GM23338 (cell line): Measurements from ENCODE around the gene MICAL2. TPM values are rescaled to one million over a fixed set of nuclear protein-coding genes. Genes with fewer than 3 reads are reported as not detected.

Experiments used
- ATAC-seq: fragments of 200-7000 bp; cut with Tn5 transposase; 3 replicates; pipeline ENCODE4 v1.9.1; 2020
- DNase-seq: peaks from one replicate; pipeline ENCODE4 v3.0.0-alpha.2; 2015; ENCODE audit warnings: low spot score
- H2AFZ ChIP-seq: fragments of 200-600 bp; sonication (generic); 2 replicates; pipeline ENCODE4 v1.8.0; 2016; ENCODE audit warnings: antibody characterized with exemption, mild to moderate bottlenecking, moderate library complexity
- H3F3A ChIP-seq: fragments of 200-600 bp; sonication (generic); replicated peaks from 2 replicates; pipeline ENCODE4 v1.8.0; 2017; ENCODE audit warnings: antibody characterized with exemption, mixed run types, low read depth
- H3K27ac ChIP-seq: fragments of 200-600 bp; sonication (generic); 2 replicates; pipeline ENCODE4 v1.6.1; 2016; ENCODE audit warnings: low read depth
- H3K27me3 ChIP-seq: fragments of 200-600 bp; sonication (generic); 2 replicates; pipeline ENCODE4 v1.8.0; 2016; ENCODE audit warnings: mild to moderate bottlenecking, mixed run types, moderate library complexity; ENCODE audit not compliant: insufficient read depth
- H3K36me3 ChIP-seq: fragments of 200-600 bp; sonication (generic); 2 replicates; pipeline ENCODE4 v1.8.0; 2016; ENCODE audit warnings: mild to moderate bottlenecking; ENCODE audit not compliant: insufficient read depth
- H3K4me1 ChIP-seq: fragments of 200-600 bp; sonication (generic); 2 replicates; pipeline ENCODE4 v1.8.0; 2016; ENCODE audit warnings: mild to moderate bottlenecking, moderate library complexity; ENCODE audit not compliant: insufficient read depth
- H3K4me2 ChIP-seq: fragments of 200-600 bp; sonication (generic); 2 replicates; pipeline ENCODE4 v1.7.1; 2017; ENCODE audit warnings: mixed run types
- H3K4me3 ChIP-seq: fragments of 200-600 bp; sonication (generic); 2 replicates; pipeline ENCODE4 v1.6.1; 2016; ENCODE audit warnings: mixed run types
- H3K79me2 ChIP-seq: fragments of 200-600 bp; sonication (generic); replicated peaks from 2 replicates; pipeline ENCODE4 v1.8.0; 2017; ENCODE audit warnings: mild to moderate bottlenecking; ENCODE audit not compliant: insufficient read depth
- H3K9me2 ChIP-seq: fragments of 200-600 bp; sonication (generic); 2 replicates; pipeline ENCODE4 v1.8.0; 2017; ENCODE audit not compliant: insufficient read depth
- H4K20me1 ChIP-seq: fragments of 200-600 bp; sonication (generic); replicated peaks from 2 replicates; pipeline ENCODE4 v1.8.0; 2017; ENCODE audit warnings: mild to moderate bottlenecking; ENCODE audit not compliant: insufficient read depth
- H3K27ac Mint-ChIP-seq: 2 replicates; pipeline ENCODE4 v1.8.0; 2020; ENCODE audit warnings: inconsistent platforms, mild to moderate bottlenecking, moderate library complexity, mixed read lengths
- H3K27me3 Mint-ChIP-seq: 3 replicates; pipeline ENCODE4 v1.8.0; 2022; ENCODE audit warnings: low read depth, mild to moderate bottlenecking, moderate library complexity, mixed read lengths, inconsistent platforms; ENCODE audit not compliant: insufficient read depth, poor library complexity
- H3K36me3 Mint-ChIP-seq: 3 replicates; pipeline ENCODE4 v1.8.0; 2021; ENCODE audit warnings: low read depth, mild to moderate bottlenecking, inconsistent platforms, moderate library complexity, mixed read lengths
- H3K4me1 Mint-ChIP-seq: 3 replicates; pipeline ENCODE4 v1.8.0; 2020; ENCODE audit warnings: mild to moderate bottlenecking, inconsistent platforms, mixed read lengths
- H3K4me3 Mint-ChIP-seq: 3 replicates; pipeline ENCODE4 v1.8.0; 2021; ENCODE audit warnings: moderate library complexity, mild to moderate bottlenecking, inconsistent platforms, mixed read lengths
- H3K9me3 Mint-ChIP-seq: 3 replicates; pipeline ENCODE4 v1.8.0; 2020; ENCODE audit warnings: moderate library complexity, mild to moderate bottlenecking, inconsistent platforms, mixed read lengths
- CTCF ChIP-seq, 2 experiments: fragments of 200-600 bp in 1 of 2; sonication (generic) in 1 of 2; conservative IDR thresholded peaks; 2 replicates each; pipeline versions ENCODE4 v1.5.1 to v1.6.1; 2016 to 2017; ENCODE audit warnings: antibody characterized with exemption in 2 of 2, low read depth in 2 of 2, mild to moderate bottlenecking in 2 of 2, moderate library complexity in 1 of 2
- EZH2 ChIP-seq: fragments of 200-600 bp; sonication (generic); IDR thresholded peaks from one replicate; pipeline ENCODE4 v1.8.0; 2017; ENCODE audit warnings: antibody characterized with exemption, mild to moderate bottlenecking, low read depth; ENCODE audit not compliant: unreplicated experiment
- EZH2phosphoT487 ChIP-seq: fragments of 200-600 bp; sonication (generic); IDR thresholded peaks from one replicate; pipeline ENCODE4 v1.8.1; 2018; ENCODE audit warnings: antibody characterized with exemption; ENCODE audit not compliant: unreplicated experiment
- POLR2AphosphoS5 ChIP-seq: IDR thresholded peaks from 2 replicates; pipeline ENCODE4 v1.6.1; 2016; ENCODE audit warnings: antibody characterized with exemption, low read depth
- REST ChIP-seq: IDR thresholded peaks from one replicate; pipeline ENCODE4 v1.6.1; 2018; ENCODE audit warnings: antibody characterized with exemption; ENCODE audit not compliant: unreplicated experiment
- STAT1 ChIP-seq: IDR thresholded peaks from one replicate; pipeline ENCODE4 v1.6.1; 2016; ENCODE audit warnings: antibody characterized with exemption; ENCODE audit not compliant: unreplicated experiment
- ZNF114 ChIP-seq: fragments of 250-450 bp; sonication (Bioruptor Pico); IDR thresholded peaks from 2 replicates; pipeline ENCODE4 v1.5.0; 2020; ENCODE audit warnings: mild to moderate bottlenecking, moderate library complexity
- ZNF331 ChIP-seq: fragments of 250-450 bp; sonication (Bioruptor Pico); IDR thresholded peaks from 2 replicates; pipeline ENCODE4 v1.5.0; 2020; ENCODE audit warnings: low read depth, mild to moderate bottlenecking, moderate library complexity
- ZNF462 ChIP-seq: fragments of 250-450 bp; sonication (Bioruptor Pico); IDR thresholded peaks from 2 replicates; pipeline ENCODE4 v1.5.0; 2020; ENCODE audit warnings: mild to moderate bottlenecking, moderate library complexity
- polyA plus RNA-seq: library from polyadenylated mRNA; unstranded; fragments of >200 nt; fragmentation: Nextera tagmentation; extraction: Ambion mirVana; gene quantifications from 2 replicates; pipeline ENCODE4 v1.2.1, GENCODE V29; 2016
- total RNA-seq: library from RNA; depleted of rRNA; stranded (reverse); fragments of >200 nt; shearing (Covaris generic); gene quantifications from 2 replicates; pipeline ENCODE4 v1.2.3, GENCODE V29; 2014

MICAL2 gene
- total and polyA plus RNA-seq, 2 experiments from 2014 or later, result 0.66 to 1.4 TPM

DNA sequence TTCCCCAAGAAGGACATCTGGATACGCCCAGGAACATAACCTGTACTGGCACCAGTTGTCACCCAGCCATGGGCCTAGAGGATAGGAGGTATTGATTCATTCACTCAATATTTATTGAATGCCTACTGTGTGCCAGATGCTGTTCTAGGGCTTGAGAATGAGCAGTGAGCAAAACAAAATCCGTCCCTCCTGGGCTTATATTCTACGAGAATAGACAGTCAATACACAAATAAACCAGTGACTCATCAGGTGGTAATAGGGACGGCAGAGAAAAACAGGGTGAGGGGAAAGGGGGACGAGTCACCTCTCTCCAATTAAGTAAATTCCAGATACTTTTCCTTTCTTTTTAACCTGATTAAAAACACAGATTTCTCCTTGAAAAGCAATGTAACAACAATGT is 103.5 kb downstream of the MICAL2 start:
- ATAC-seq (no peak), DNase-seq (no peak)
- H3K9me3 Mint-ChIP-seq, result no peaks in the 10 kb centered on the region; the same call in 2 of the 3 replicates
- Histone ChIP-seq H3K9me2 (no peaks in the 10 kb centered on the region), H3K27me3 (no peaks in the 10 kb centered on the region), H3F3A (no peaks in the 10 kb centered on the region), H3K79me2 (no peaks in the 10 kb centered on the region), H3K36me3 (no peaks in the 10 kb centered on the region), H3K27ac (no peak overlapping the region), H3K4me3 (no peak overlapping the region), H3K4me1 (0 out of 2 replicates have a peak, but pooled peaks cover 3% of the 10 kb centered on the region), H3K4me2 (no peak overlapping the region), H2AFZ (no peak overlapping the region), H4K20me1 (no peaks in the 10 kb centered on the region)
- peaks cover 1% of the 10 kb centered on the region for H3K27me3 Mint-ChIP-seq
- H3K27ac Mint-ChIP-seq, result no peak overlapping the region
- no peaks in the 10 kb centered on the region for H3K36me3 Mint-ChIP-seq
- TF ChIP-seq STAT1 (no peak), ZNF462 (CRISPR knock-in tag) (no peak), REST (no peak), EZH2 (no peak), EZH2phosphoT487 (no peak), CTCF (conservative IDR thresholded peaks at IDR 0.05; ENCODE audit: low read depth in 2 of 2) (no peak), ZNF114 (no peak), POLR2AphosphoS5 (no peak), ZNF331 (no peak)
- no peak overlapping the region for H3K4me3 Mint-ChIP-seq
- peaks cover 15% of the 10 kb centered on the region; the same call in 2 of the 3 replicates for H3K4me1 Mint-ChIP-seq
